OCI-LY7 (cell line): ENCODE results near the gene SPOCK1.

Source experiments
- CTCF ChIP-seq: fragments of 200-600 bp; sonication (generic); conservative IDR thresholded peaks from 2 replicates; pipeline ENCODE4 v1.5.1; 2014; ENCODE audit warnings: mild to moderate bottlenecking, antibody characterized with exemption, low read length, moderate library complexity, mixed read lengths
- EZH2phosphoT487 ChIP-seq: fragments of 200-600 bp; sonication (generic); IDR thresholded peaks from 2 replicates; pipeline ENCODE4 v1.6.1; 2018; ENCODE audit warnings: low read depth, borderline replicate concordance, mild to moderate bottlenecking, mixed run types, antibody characterized with exemption, low read length, moderate library complexity, mixed read lengths

DNA sequence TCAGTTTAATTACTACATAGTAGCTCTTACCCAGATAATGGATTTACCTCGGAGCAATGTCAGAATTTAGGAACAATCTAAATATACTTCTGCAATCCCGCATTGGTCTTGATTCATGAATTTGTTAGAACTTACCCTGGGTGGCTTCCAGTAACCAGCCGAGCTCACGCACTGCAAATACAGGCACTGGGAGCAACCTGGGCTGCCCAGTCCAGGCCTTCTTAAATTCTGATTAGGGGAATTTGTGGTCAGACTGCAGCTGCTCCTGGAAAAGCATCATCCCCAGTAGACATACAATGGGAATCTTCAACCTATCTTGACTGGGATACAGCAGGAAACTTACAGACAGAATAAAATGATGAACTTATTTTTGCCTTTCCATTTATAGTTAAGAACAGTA lies 270.3 kb downstream of the SPOCK1 start:
- TF ChIP-seq CTCF = no peak
- no peak for TF ChIP-seq EZH2phosphoT487
